ENCODE data around the gene SLBP.

Gene SLBP

DNA sequence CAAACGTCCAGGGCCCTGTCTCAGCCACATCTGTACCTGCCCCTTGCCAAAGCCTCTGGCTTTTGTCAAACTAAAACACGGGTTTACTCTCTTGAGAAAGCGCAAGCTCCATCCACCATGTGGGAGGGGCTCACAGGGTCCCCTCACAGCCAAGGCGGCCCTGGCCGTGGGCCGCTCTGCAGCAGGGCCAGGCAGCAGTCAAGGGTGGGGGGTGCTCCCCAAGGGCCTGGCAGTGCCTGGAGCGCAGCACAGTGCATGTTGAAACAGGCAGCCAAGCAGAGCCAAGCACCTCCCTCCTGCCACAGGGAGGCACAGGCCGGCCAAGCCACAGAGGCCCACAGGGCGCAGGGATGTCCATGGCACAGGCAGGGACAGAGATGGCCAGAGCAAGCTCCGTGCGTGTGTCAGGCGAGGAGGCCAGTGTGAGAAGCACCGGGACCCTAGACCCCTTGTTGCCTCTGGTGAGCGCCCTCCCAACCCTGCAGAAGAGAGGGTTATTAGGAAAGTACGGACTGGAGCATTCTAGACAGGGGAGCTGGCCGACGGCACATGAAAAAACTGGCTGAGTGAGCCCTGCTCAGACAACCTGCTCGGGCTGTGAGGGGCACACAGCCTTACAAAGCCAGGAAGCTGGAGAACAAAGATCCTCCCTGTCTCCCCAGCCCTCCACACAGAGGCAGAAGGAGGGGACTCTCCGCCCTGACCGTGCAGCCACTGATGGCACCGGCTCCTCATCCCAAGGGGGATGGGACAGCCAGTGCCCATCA is 67.0 kb downstream of the SLBP start:
- H3K27me3 ChIP-seq (ENCODE audit: insufficient read depth, low read length), result no peaks in the 10 kb centered on the region
- H3K9ac ChIP-seq (ENCODE audit: low read depth, low read length), result 0 out of 2 replicates have a peak overlapping the region, but pooled peaks have one; percentile 1
- no peak overlapping the region for H3K4me3 ChIP-seq (ENCODE audit: low read length)
- H3K36me3 ChIP-seq (ENCODE audit: insufficient read depth, low read length), result no peaks in the 10 kb centered on the region
- no peaks in the 10 kb centered on the region for H3K9me3 ChIP-seq (ENCODE audit: insufficient read depth, low read depth, low read length)
- peaks cover 4% of the 10 kb centered on the region; the same call in 1 of the 2 replicates for H3K4me1 ChIP-seq (ENCODE audit: insufficient read depth, low read length)
- WGBS, result 58% methylated on average over 21 of the region's 21 CpGs
- no peak overlapping the region for H3K27ac ChIP-seq (ENCODE audit: low read depth, low read length)

- H3K27ac ChIP-seq (ENCODE audit: low read depth, low read length), result no peak overlapping the region
- 96% methylated on average over 48 of the region's 48 CpGs for WGBS
- no peaks in the 10 kb centered on the region for H3K36me3 ChIP-seq (ENCODE audit: insufficient read depth, low read length)
- no peaks in the 10 kb centered on the region for H3K9me3 ChIP-seq (ENCODE audit: insufficient read depth, low read depth, low read length)
- peaks cover 4% of the 10 kb centered on the region; the same call in 1 of the 2 replicates for H3K4me1 ChIP-seq (ENCODE audit: insufficient read depth, low read length)
- no peaks in the 10 kb centered on the region for H3K27me3 ChIP-seq (ENCODE audit: insufficient read depth, low read length)
- H3K9ac ChIP-seq (ENCODE audit: low read depth, low read length), result 0 out of 2 replicates have a peak overlapping the region, but pooled peaks have one; percentile 1
- H3K4me3 ChIP-seq (ENCODE audit: low read length), result no peak overlapping the region
Observed at GRCh38 chr4:1643971-1644735, 68.0 kb downstream of the SLBP start.
